B cell (primary cell): ENCODE results near the gene GDF7. TPM values are rescaled to one million over a fixed set of nuclear protein-coding genes. Genes with fewer than 3 reads are reported as not detected.
"Not testable (repeated sequence)": the region's sequence is repeated elsewhere in the genome, so short reads cannot be mapped to it uniquely, and the experiment has no call there.

Experiments
- ATAC-seq: fragments of 200-7000 bp; cut with Tn5 transposase; one replicate; pipeline ENCODE4 v1.10.0; 2021; ENCODE audit warnings: low read depth, mild to moderate bottlenecking, moderate number of reproducible peaks, moderate library complexity
- CTCF ChIA-PET: fragments of 350-600 bp; sonication (Branson Sonifier 250); formaldehyde crosslinking; loops from one replicate; lab custom pipeline; 2021; ENCODE audit warnings: antibody characterized with exemption, inconsistent platforms; lab: Charles Lee
- POLR2A ChIA-PET: fragments of 350-600 bp; sonication (Branson Sonifier 250); formaldehyde crosslinking; loops from one replicate; lab custom pipeline; 2021; ENCODE audit warnings: antibody characterized with exemption; lab: Charles Lee
- DNase-seq: peaks from one replicate; pipeline ENCODE4 v3.0.0; 2013
- H2AFZ ChIP-seq: 2 replicates; pipeline ENCODE4 v1.6.1; 2012; ENCODE audit warnings: mild to moderate bottlenecking, low read depth, low read length; ENCODE audit not compliant: insufficient read depth, poor library complexity, severe bottlenecking
- H3K27ac ChIP-seq, 2 donors: 1 replicate in 1 of 2; 2 replicates in 1 of 2; pipeline ENCODE4 v1.5.1; 2012 to 2013; ENCODE audit warnings: low read length in 2 of 2, mild to moderate bottlenecking in 2 of 2, moderate library complexity in 1 of 2
- H3K27me3 ChIP-seq, 4 experiments: fragments of 200-600 bp in 1 of 4; sonication (generic) in 1 of 4; replicated peaks in 1 of 4; 1 replicate in 2 of 4; 2 replicates in 2 of 4; pipeline versions ENCODE4 v1.6.1 to v1.7.0; 2013 to 2016; ENCODE audit warnings: low read length in 3 of 4, mild to moderate bottlenecking in 2 of 4, mixed read lengths in 1 of 4, moderate library complexity in 1 of 4; ENCODE audit not compliant: insufficient read depth in 4 of 4, control insufficient read depth in 3 of 4; ENCODE audit errors: control extremely low read depth in 1 of 4
- H3K36me3 ChIP-seq, 2 experiments: replicated peaks in 1 of 2; 1 replicate in 1 of 2; 2 replicates in 1 of 2; pipeline versions ENCODE4 v1.6.1 to v1.7.1; 2013; ENCODE audit warnings: low read length in 1 of 2; ENCODE audit not compliant: insufficient read depth in 2 of 2, control insufficient read depth in 1 of 2; ENCODE audit errors: control extremely low read depth in 1 of 2, extremely low read depth in 1 of 2
- H3K4me1 ChIP-seq, 2 donors: fragments of 200-600 bp in 1 of 2; sonication (generic) in 1 of 2; 1 replicate in 1 of 2; 2 replicates in 1 of 2; pipeline versions ENCODE4 v1.5.1 to v1.6.1; 2013 to 2017; ENCODE audit warnings: low read length in 2 of 2; ENCODE audit not compliant: control insufficient read depth in 2 of 2, insufficient read depth in 2 of 2
- H3K4me2 ChIP-seq: replicated peaks from 2 replicates; pipeline ENCODE3; 2012; ENCODE audit warnings: mild to moderate bottlenecking, low read depth, low read length; ENCODE audit not compliant: poor library complexity, severe bottlenecking
- H3K4me3 ChIP-seq, 5 experiments: fragments of 200-600 bp in 1 of 5; sonication (generic) in 1 of 5; 1 replicate in 3 of 5; 2 replicates in 2 of 5; pipeline versions ENCODE4 v1.5.1 to v1.7.0; 2011 to 2016; ENCODE audit warnings: low read length in 4 of 5, mild to moderate bottlenecking in 4 of 5, low read depth in 2 of 5, control low read depth in 1 of 5, moderate library complexity in 1 of 5; ENCODE audit not compliant: insufficient read depth in 1 of 5; ENCODE audit errors: control extremely low read depth in 1 of 5, extremely low read depth in 1 of 5
- H3K79me2 ChIP-seq: fragments of 200-600 bp; sonication (generic); one replicate; pipeline ENCODE4 v1.6.0; 2016; ENCODE audit warnings: low read length; ENCODE audit not compliant: control insufficient read depth, insufficient read depth
- H3K9ac ChIP-seq: fragments of 200-600 bp; sonication (generic); 2 replicates; pipeline ENCODE4 v1.6.1; 2017; ENCODE audit warnings: mild to moderate bottlenecking, low read length, moderate library complexity
- H3K9me3 ChIP-seq, 3 donors: one replicate each; pipeline versions ENCODE4 v1.6.1 to v1.7.1; 2013; ENCODE audit warnings: low read length in 2 of 3; ENCODE audit not compliant: control insufficient read depth in 2 of 3, insufficient read depth in 1 of 3; ENCODE audit errors: control extremely low read depth in 1 of 3
- H4K20me1 ChIP-seq: 2 replicates; pipeline ENCODE4 v1.6.0; 2012; ENCODE audit warnings: mild to moderate bottlenecking, low read length; ENCODE audit not compliant: insufficient read depth, control insufficient read depth, poor library complexity, severe bottlenecking
- H3K27ac Mint-ChIP-seq: one replicate; pipeline ENCODE4 v1.8.0; 2021; ENCODE audit warnings: mixed read lengths
- H3K27me3 Mint-ChIP-seq: one replicate; pipeline ENCODE4 v1.8.0; 2021; ENCODE audit warnings: mixed read lengths
- H3K4me1 Mint-ChIP-seq: one replicate; pipeline ENCODE4 v1.8.0; 2021; ENCODE audit warnings: mixed read lengths
- H3K4me3 Mint-ChIP-seq: one replicate; pipeline ENCODE4 v1.8.0; 2021; ENCODE audit warnings: mixed read lengths
- H3K9me3 Mint-ChIP-seq: one replicate; pipeline ENCODE4 v1.8.0; 2022; ENCODE audit warnings: mixed read lengths; ENCODE audit not compliant: insufficient read depth
- WGBS: methylation state at CpG from one replicate; pipeline ENCODE4 v1.1.5; 2013; ENCODE audit warnings: missing lambda C conversion rate; ENCODE audit not compliant: insufficient coverage; 5-methylcytosine and 5-hydroxymethylcytosine counted together
- intact Hi-C: fragments of 100-400 bp; cut with micrococcal nuclease; formaldehyde crosslinking; loops from one replicate; pipeline ENCODE4 v1.10.0; 2022
- polyA plus RNA-seq: library from polyadenylated mRNA; depleted of rRNA; stranded (reverse); fragments of >200 nt; gene quantifications from 2 replicates; pipeline ENCODE4 v1.2.3, GENCODE V29; 2012
- total RNA-seq, 2 donors: library from RNA; stranded (reverse); fragments of 120-200 nt in 1 of 2; gene quantifications; 1 replicate in 1 of 2; 2 replicates in 1 of 2; pipeline versions ENCODE4 v1.2.3 to v1.2.4, GENCODE V29; 2013 to 2022

GDF7 gene
- total and polyA plus RNA-seq, 2 donors (not counting 1 experiment from before 2014, with no cell fraction given) = 7.0 to 15.3 TPM

GRCh38 chr2:20711641-20712040 is 44.7 kb downstream of the GDF7 start:
- 98% methylated on average over 7 of the region's 7 CpGs for WGBS
- H2AFZ ChIP-seq, H3K9me3 ChIP-seq, H3K4me1 ChIP-seq, H3K9me3 Mint-ChIP-seq, H3K9ac ChIP-seq, POLR2A ChIA-PET, H3K27me3 Mint-ChIP-seq, H3K79me2 ChIP-seq, CTCF ChIA-PET, H4K20me1 ChIP-seq, H3K4me3 ChIP-seq, H3K36me3 ChIP-seq, H3K27me3 ChIP-seq, ATAC-seq, H3K27ac ChIP-seq, intact Hi-C loops, DNase-seq, H3K4me3 Mint-ChIP-seq, H3K4me2 ChIP-seq, H3K27ac Mint-ChIP-seq: not testable (repeated sequence)
- H3K4me1 Mint-ChIP-seq = peaks cover 11% of the 10 kb centered on the region

DNA sequence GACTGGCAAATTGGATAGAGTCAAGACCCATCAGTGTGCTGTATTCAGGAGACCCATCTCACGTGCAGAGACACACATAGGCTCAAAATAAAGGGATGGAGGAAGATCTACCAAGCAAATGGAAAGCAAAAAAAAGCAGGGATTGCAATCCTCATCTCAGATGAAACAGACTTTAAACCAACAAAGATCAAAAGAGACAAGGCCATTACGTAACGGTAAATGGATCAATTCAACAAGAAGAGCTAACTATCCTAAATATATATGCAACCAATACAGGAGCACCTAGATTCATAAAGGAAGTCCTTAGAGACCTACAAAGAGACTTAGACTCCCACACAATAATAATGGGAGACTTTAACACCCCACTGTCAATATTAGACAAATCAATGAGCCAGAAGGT is 46.6 kb downstream of the GDF7 start:
- H3K4me1 ChIP-seq, H3K27me3 Mint-ChIP-seq, intact Hi-C loops, POLR2A ChIA-PET, CTCF ChIA-PET, ATAC-seq, H2AFZ ChIP-seq, H3K9me3 ChIP-seq, H3K36me3 ChIP-seq, H3K27ac Mint-ChIP-seq, H3K9ac ChIP-seq, H3K4me3 ChIP-seq, H3K4me3 Mint-ChIP-seq, H3K27me3 ChIP-seq, H4K20me1 ChIP-seq, H3K4me1 Mint-ChIP-seq, DNase-seq, H3K9me3 Mint-ChIP-seq, H3K27ac ChIP-seq, H3K4me2 ChIP-seq, H3K79me2 ChIP-seq: not testable (repeated sequence)
- no CpG with 5 or more reads among the region's 3 CpGs for WGBS

- H3K4me1 Mint-ChIP-seq, H3K27me3 Mint-ChIP-seq, ATAC-seq, H3K27ac Mint-ChIP-seq, H3K27ac ChIP-seq, H3K9ac ChIP-seq, DNase-seq, intact Hi-C loops, H3K27me3 ChIP-seq, POLR2A ChIA-PET, H3K4me1 ChIP-seq, CTCF ChIA-PET, H4K20me1 ChIP-seq, H3K4me2 ChIP-seq, H3K4me3 Mint-ChIP-seq, H3K4me3 ChIP-seq, H2AFZ ChIP-seq, H3K36me3 ChIP-seq, H3K9me3 Mint-ChIP-seq, H3K79me2 ChIP-seq, H3K9me3 ChIP-seq: not testable (repeated sequence)
- WGBS = no CpG with 5 or more reads among the region's 2 CpGs
Observed at GRCh38 chr2:20714412-20714811, 47.5 kb downstream of the GDF7 start.

- H3K9ac ChIP-seq, ATAC-seq, H3K4me2 ChIP-seq, CTCF ChIA-PET, H3K79me2 ChIP-seq, H3K27ac Mint-ChIP-seq, H3K27ac ChIP-seq, H3K36me3 ChIP-seq, H3K4me1 Mint-ChIP-seq, DNase-seq, intact Hi-C loops, H3K4me3 ChIP-seq, H3K9me3 ChIP-seq, H3K9me3 Mint-ChIP-seq, H4K20me1 ChIP-seq, H3K27me3 ChIP-seq, H3K27me3 Mint-ChIP-seq, H3K4me1 ChIP-seq, H3K4me3 Mint-ChIP-seq, H2AFZ ChIP-seq, POLR2A ChIA-PET: not testable (repeated sequence)
- WGBS = no CpG with 5 or more reads among the region's 3 CpGs
Observed at GRCh38 chr2:20716164-20716563, 49.2 kb downstream of the GDF7 start.
